ENCODE measurements around the gene DLGAP1.
"Not testable (repeated sequence)": the region's sequence is repeated elsewhere in the genome, so short reads cannot be mapped to it uniquely, and the experiment has no call there.

Gene DLGAP1

GRCh38 chr18:4455113-4455811 is at the start of gene DLGAP1:
DLGAP1 (minus strand) TSS chr18:4455307.
- DNase-seq: no peak

- DNase-seq: not testable (repeated sequence)
Measured at GRCh38 chr18:4494703-4495284, 39.7 kb upstream of the DLGAP1 start.

GRCh38 chr18:4468511-4468910 is 13.4 kb upstream of the DLGAP1 start:
- no peak for DNase-seq

GRCh38 chr18:4454537-4455112 is 482 bp downstream of the DLGAP1 start:
- no peak for DNase-seq

- DNase-seq: no peak
Measured at GRCh38 chr18:4453874-4454536, 1.1 kb downstream of the DLGAP1 start.

GRCh38 chr18:4453567-4453873 is 1.6 kb downstream of the DLGAP1 start:
- no peak for DNase-seq

GRCh38 chr18:4450065-4450658 is 4.9 kb downstream of the DLGAP1 start:
- no peak for DNase-seq

- no peak for DNase-seq
Measured at GRCh38 chr18:4445902-4446301, 9.2 kb downstream of the DLGAP1 start.

- no peak for DNase-seq
Measured at GRCh38 chr18:4444306-4444705, 10.8 kb downstream of the DLGAP1 start.

GRCh38 chr18:4441098-4441497 is 14.0 kb downstream of the DLGAP1 start:
- no peak for DNase-seq

GRCh38 chr18:4438938-4439337 is 16.2 kb downstream of the DLGAP1 start:
- DNase-seq: no peak

GRCh38 chr18:4433717-4434116 is 21.4 kb downstream of the DLGAP1 start:
- no peak for DNase-seq

- DNase-seq: no peak
Measured at GRCh38 chr18:4430836-4431235, 24.3 kb downstream of the DLGAP1 start.

- no peak for DNase-seq
Measured at GRCh38 chr18:4417714-4418113, 37.4 kb downstream of the DLGAP1 start.

- DNase-seq: no peak
Measured at GRCh38 chr18:4416976-4417375, 38.1 kb downstream of the DLGAP1 start.

GRCh38 chr18:4412286-4412685 is 42.8 kb downstream of the DLGAP1 start:
- DNase-seq: no peak

- no peak for DNase-seq
Measured at GRCh38 chr18:4406856-4407255, 48.3 kb downstream of the DLGAP1 start.

- DNase-seq: no peak
Measured at GRCh38 chr18:4405965-4406364, 49.1 kb downstream of the DLGAP1 start.

- no peak for DNase-seq
Measured at GRCh38 chr18:4403836-4404235, 51.3 kb downstream of the DLGAP1 start.

- DNase-seq: no peak
Measured at GRCh38 chr18:4400911-4401310, 54.2 kb downstream of the DLGAP1 start.

GRCh38 chr18:4399929-4400328 is 55.2 kb downstream of the DLGAP1 start:
- DNase-seq: no peak

- no peak for DNase-seq
Measured at GRCh38 chr18:4394700-4395099, 60.4 kb downstream of the DLGAP1 start.

GRCh38 chr18:4391859-4392258 is 63.2 kb downstream of the DLGAP1 start:
- no peak for DNase-seq

GRCh38 chr18:4385876-4386275 is 69.2 kb downstream of the DLGAP1 start:
- no peak for DNase-seq
